GM21619 (cell line): ENCODE results near the gene SMARCA1.
"Not testable (repeated sequence)": the region's sequence is repeated elsewhere in the genome, so short reads cannot be mapped to it uniquely, and the experiment has no call there.

Experiments
- ATAC-seq: cut with Tn5 transposase; IDR thresholded peaks from one replicate; pipeline ENCODE4 v1.9.1; 2021; ENCODE audit not compliant: unreplicated experiment

SMARCA1 gene

GRCh38 chrX:129523079-129523911, at the start of gene SMARCA1:
SMARCA1 (minus strand) TSS chrX:129523490; CDS start chrX:129523370, 120 bp downstream.
- no peak for ATAC-seq

- no peak for ATAC-seq
Measured at GRCh38 chrX:129572422-129572821, 49.1 kb upstream of the SMARCA1 start.

GRCh38 chrX:129568349-129568748, 45.1 kb upstream of the SMARCA1 start:
- no peak for ATAC-seq

DNA sequence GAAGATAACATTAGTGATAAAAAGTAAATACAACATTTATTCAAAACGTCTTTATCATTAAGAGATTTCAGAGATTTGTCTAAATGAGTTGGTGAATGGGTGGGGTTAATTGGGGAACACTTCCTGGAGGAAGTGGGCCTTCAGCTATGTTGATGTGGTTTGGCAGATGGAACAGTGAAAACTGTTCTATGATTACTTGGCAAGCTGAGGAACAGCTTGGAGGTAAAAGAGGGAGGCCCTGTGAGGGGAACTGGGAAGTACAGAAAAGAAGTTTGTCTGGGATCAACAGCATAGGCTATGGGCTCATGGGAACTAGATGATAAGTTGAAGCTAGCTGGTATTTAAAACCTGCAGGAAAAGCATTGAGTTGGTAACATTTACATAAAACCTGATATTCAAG, 42.8 kb upstream of the SMARCA1 start:
- ATAC-seq: no peak

DNA sequence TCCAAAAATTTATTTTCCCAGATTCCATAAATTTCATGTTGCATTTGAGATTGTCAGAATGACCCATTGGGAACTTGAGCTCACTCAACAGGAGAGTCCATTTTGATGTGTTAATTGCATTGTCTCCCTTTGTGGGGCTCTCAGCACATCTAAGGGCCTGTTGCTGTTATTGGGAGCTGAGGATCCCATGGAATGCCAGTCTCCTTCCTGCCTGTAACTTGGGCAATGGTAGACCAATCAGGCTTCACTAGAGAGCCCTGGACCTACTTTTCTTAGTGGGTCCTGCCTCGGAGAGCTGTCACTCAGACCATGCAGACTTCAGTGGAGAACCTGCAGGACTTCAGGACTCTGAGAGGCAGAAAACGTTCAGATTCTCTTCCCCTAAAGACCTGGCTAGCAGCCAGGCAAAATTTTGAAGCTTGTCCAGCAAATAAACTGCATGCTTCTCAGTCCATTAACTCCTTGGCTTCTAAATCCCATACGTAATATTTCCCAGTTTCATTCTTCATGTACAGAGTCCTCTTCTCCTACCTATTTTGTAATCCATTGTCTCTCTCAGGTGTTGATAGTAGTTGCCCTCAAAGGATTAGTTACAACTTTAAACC, 41.9 kb upstream of the SMARCA1 start:
- no peak for ATAC-seq

- ATAC-seq: not testable (repeated sequence)
Measured at GRCh38 chrX:129564345-129564744, 41.1 kb upstream of the SMARCA1 start.

DNA sequence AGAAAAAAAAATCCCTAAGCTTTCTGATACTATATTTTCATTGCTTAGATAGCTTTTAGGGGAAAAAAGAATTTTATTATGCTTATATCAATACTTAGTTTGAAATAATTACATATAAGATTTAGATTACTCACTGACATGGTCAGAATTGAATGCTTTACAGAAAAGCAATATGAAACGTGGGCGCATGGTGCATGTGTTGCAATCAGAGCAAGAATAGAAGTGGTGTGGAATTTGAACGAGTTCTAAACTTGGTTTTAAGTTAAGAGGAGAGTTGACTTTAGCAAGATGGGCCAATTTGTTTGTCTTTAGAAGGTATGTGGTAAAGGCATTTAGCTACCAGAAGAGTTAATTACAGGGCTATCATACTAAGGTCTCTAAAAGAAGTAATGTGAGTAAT, 38.2 kb upstream of the SMARCA1 start:
- no peak for ATAC-seq

GRCh38 chrX:129559783-129560182, 36.5 kb upstream of the SMARCA1 start:
- ATAC-seq: no peak

DNA sequence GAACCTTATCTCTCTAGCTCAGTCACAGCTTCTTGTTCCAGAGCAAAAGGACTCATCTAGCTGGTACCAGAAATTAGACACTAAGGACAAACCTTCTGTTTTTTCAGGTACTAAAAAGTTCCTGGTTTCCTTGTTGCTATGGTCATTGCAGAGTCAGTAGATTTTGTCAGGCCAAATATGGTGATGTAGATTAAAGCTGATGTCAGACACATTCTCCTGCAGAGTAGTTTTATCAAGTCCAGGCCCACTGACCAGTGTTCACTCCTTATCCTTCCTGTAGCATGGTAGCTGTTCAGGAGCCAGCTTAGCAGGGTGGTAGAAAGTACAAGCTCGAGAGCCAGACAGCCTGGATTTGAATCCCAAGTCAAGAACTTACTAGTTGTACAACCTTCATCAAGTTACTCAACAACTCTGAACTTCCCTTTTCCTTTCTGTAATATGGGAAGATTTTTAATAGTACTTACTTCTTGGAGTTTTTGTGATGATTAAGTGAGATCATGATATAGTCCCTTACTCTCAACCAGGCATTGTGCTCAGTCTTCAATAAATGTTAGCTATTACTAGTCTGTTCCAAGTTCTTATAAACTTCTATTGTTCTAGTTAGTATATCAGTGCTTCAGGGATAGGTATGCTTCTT, 34.7 kb upstream of the SMARCA1 start:
- ATAC-seq: no peak

DNA sequence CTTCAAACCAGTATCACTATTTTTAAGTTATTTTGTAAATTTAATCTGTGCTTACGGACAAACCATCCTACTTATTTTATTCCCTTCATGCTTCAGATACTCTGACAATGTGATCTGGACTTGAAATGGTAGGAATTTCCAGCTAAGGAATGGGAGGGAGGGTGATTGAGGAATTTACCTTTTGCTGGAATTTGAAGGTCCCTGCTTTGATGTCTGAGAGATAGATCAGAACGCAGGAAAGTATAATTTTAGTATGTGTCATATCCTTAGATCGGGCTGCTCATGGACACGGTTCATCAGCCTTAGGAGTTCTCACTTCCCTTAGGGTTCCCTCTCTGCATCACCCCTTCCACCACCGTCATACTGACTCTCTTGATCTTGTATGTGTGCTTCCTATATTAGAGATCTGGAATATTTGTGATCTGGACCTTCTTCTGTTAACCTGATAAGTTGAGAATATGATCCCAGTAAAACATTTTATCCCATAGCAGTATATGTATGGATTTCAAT, 33.6 kb upstream of the SMARCA1 start:
- no peak for ATAC-seq

DNA sequence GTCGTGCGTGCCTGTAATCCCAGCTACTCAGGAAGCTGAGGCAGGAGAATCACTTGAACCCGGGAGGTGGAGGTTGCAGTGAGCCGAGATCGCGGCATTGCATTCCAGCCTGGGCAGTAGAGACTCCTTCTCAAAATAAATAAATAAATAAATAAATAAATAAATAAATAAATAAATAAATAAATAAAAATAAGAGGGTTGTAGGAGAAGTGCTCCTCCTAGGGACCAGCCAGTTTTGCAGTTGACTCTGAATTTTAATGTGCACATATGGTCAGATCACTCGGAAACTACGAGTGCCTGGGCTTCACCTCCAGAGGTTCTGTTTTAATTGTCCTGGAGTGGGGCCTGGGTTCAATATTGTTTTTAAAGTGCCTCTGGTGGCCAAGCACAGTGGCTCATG, 31.5 kb upstream of the SMARCA1 start:
- not testable (repeated sequence) for ATAC-seq

DNA sequence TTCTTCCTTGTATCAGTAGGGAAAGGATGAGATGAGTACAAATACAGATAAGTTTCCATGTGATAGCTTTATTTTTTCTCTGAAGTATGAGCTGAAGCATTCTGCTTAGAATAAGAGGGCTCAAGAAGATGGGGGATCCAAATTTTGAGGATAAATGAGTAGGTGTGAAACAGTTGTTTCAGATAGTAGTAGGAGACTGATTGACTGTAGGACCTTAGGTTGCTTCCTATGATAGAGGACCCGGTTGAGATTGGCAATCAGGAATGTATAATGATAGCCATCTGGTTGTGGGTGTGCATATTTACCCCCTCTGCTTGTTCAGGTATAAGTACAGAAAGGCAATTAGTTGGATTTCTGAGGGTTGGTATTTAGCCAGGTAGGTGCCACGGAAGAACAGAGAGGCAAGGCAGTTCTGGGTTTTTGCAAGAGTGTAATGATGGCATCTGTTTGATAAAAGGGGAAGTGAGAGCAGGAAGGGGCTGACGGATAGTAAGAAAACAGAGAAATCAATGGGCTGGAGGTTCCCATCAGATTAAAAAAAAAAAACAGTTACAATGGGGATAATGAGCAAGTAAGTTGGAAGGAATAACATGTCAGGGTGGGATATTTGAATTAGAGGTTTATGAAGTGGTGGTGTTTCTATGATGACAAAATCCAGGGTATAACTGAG, 30.5 kb upstream of the SMARCA1 start:
- peak; percentile 98 for ATAC-seq

DNA sequence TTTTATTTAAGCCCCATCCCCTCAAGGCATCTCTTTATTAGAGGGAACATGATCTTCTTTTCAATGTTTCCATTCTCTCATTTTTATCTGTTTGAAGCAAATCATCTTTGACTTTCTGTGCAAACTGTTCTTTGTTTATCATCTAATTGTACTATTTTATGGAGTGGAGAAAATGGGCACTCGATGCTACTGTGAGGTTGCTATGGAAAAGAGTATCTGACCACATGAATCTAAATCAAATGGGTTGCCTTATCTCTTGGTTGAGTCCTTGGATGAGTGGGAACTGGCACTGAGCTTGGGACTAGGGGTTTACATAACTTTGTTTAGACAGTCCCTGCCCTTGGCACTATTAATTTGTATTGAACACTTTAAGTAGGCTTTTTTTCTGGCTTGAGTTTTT, 25.8 kb upstream of the SMARCA1 start:
- no peak for ATAC-seq

DNA sequence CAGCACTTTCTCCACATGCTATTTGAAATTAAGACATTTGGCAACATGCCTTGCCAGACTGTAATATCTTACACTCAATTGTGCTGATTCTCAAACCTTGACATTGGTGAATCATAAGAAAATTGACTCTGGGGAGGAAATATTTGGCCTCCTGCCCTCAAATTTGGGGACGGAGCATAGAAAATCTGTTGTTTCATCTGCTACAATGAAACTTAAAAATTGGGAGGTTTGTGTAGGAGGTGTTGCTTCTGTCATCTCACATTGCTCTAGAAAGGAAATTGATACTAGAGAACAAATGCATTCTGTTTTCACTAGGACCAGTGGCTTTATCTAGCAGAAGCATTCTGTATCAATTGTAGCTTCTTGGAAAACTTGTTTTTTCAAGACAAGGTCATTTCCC, 22.1 kb upstream of the SMARCA1 start:
- no peak for ATAC-seq

GRCh38 chrX:129544780-129545179, 21.5 kb upstream of the SMARCA1 start:
- ATAC-seq: no peak

DNA sequence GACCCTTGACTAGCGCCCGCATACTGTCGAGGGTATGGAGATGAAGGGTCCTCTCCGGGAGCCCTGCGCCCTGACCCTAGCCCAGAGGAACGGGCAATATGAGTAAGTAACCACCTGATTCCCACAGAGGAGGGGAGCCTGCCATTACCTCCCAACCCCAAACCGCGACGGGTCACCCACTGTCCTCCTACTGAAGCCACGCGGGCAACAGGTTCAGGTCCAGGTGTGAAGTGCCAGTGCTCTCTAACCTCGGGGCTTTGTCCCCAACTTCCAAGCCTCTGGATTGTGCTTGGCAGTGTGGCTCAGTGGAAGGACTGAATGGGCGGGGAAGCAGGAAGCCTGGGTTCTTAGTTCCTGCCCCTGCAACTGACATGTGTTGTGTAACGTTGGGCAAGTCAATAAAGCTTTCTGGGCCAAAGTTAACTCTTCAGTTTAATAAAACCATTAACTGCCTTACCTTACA, 17.5 kb upstream of the SMARCA1 start:
- ATAC-seq: peak; percentile 24

DNA sequence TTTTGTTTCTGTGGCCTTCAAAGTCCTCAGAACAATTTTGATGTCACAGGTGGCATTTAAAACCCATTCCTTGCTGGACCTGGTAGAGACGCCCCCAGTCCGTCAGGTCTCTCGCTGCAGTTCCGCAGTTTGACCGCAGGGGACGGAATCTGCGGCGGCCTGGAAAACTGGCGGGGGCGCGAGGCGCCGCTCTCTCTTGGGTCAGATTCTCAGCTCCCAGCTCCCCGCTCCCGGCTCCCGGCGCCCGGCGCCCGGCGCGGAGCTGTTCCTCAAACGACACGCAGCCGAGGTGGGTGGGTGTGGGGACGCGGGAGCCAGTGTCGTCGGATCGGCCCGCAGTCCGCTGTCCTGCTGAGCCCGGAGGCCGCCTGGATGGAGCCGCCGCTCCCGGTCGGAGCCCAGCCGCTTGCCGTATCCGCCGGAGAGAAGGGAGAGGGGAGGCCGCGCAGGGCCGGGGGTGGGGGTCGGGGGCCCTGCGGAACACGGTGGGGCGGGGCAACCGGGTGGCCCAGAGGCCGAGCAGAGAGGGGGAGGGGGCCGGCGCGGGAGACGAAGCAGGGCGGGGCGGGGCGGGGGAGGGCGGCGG, 16.9 kb upstream of the SMARCA1 start, which contains the start of gene OCRL:
Gene OCRL, plus strand, starts transcription at position 192 of the 586 bp plus-strand sequence. Its CDS starts 181 bp downstream, at position 373.
- peak; percentile 98 for ATAC-seq

- ATAC-seq: no peak
Measured at GRCh38 chrX:129534816-129535578, 11.7 kb upstream of the SMARCA1 start.

DNA sequence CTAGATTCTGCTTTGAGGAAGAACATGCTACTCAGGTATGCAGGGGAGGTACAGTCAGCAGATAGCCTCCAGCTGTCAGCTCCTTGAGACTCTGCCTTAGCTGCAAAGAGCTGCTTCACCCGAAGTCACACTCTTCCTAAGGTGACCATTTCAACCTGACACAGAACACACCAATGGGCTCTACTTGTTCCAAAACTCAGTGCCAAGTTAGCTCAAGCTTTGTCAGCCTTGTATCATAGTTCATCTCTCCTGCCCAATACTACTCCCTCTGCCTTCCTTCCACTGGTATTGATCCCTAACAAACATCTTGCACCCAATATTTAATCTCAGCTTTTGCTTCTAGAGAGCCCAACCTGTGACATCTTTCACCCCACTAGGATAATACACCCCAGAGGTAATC, 7.8 kb upstream of the SMARCA1 start:
- no peak for ATAC-seq

GRCh38 chrX:129530410-129530809, 7.1 kb upstream of the SMARCA1 start:
- no peak for ATAC-seq
